GM12872 (cell line): Measurements from ENCODE around the gene LHFPL2.

Experiments
- CTCF ChIP-seq: IDR thresholded peaks from 3 replicates; pipeline ENCODE4 v1.5.1; 2011; ENCODE audit warnings: low read depth, mild to moderate bottlenecking, low read length, moderate library complexity; ENCODE audit not compliant: insufficient read depth

Gene LHFPL2

GRCh38 chr5:78650531-78650930 is 2.0 kb upstream of the LHFPL2 start:
- no peak for TF ChIP-seq CTCF

- TF ChIP-seq CTCF: no peak
These were observed 1.4 kb upstream of the LHFPL2 start for GRCh38 chr5:78649861-78650496.

GRCh38 chr5:78649211-78649695 is 681 bp upstream of the LHFPL2 start:
- no peak for TF ChIP-seq CTCF

- no peak for TF ChIP-seq CTCF
These were observed 674 bp downstream of the LHFPL2 start for GRCh38 chr5:78647838-78648358.

GRCh38 chr5:78647351-78647818 is 1.2 kb downstream of the LHFPL2 start:
- TF ChIP-seq CTCF: no peak

- no peak for TF ChIP-seq CTCF
These were observed 3.8 kb downstream of the LHFPL2 start for GRCh38 chr5:78644741-78645300.

- TF ChIP-seq CTCF: no peak
These were observed 4.4 kb downstream of the LHFPL2 start for GRCh38 chr5:78644129-78644528.
